ENCODE measurements around the gene ZNF107.

- TF ChIP-seq CTCF (IDR thresholded peaks at IDR 0.05) = no peak
- no peak for TF ChIP-seq EP300 (IDR thresholded peaks at IDR 0.05)
Measured at GRCh38 chr7:64736575-64736974, 70.6 kb downstream of the ZNF107 start.

Measured in tibial nerve (tissue), 4 donors.